Measurements from ENCODE around the gene SREK1IP1. TPM values are rescaled to one million over a fixed set of nuclear protein-coding genes. Genes with fewer than 3 reads are reported as not detected.
A peak's percentile ranks its signal among the peaks of the same experiment; 100 is the strongest.

Gene SREK1IP1
- 10 to 100 TPM; 17.1 to 32.8 (median 26.6) TPM for polyA plus RNA-seq (ENCODE audit: low read depth in 6 of 6)

DNA sequence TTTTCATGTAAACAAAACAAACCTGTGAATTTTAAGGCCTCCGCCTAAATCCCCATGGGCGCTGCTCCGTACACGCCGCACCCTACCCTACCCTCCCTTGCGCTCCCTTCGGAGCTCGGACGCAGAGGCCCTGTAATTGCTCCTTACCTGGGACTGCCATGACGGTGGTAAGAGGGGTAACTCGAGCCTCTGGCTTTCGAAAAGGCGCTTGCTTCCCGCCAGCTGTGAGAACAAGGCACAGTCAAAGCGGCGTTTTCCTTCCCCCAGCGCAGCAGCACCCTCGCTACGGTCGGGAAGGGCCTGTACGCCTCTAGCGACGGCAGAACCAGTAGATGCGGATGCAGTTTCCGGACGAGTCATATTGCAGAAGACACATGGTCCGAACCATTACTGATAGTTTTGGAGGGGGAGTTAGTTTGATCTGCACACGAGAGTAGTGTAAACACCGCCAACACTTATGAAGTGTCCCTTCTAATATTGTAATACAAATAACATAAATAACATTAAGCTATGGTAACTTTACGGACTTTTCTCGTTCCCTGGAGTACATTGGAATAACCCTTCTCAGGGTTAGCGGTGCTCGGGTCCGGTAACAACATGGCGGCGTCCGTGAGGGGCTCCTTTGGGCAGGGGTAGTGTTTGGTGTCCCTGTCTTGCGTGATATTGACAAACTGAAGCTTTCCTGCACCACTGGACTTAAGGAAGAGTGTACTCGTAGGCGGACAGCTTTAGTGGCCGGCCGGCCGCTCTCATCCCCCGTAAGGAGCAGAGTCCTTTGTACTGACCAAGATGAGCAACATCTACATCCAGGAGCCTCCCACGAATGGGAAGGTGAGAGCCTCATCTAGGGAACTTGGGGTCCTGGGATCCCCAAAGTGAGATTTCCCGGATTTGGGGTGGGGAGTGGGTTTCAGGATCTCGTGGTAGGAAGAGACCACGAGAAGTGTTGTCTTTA is at the start of gene SREK1IP1, which contains the start of gene CWC27:
SREK1IP1 (minus strand) TSS at position 334 of the 955 bp plus-strand sequence; CDS start at position 160, 174 bp downstream.
CWC27 (plus strand) TSS at position 573 of the 955 bp plus-strand sequence; CDS start at position 790, 217 bp downstream.
- no peaks in the 10 kb centered on the region for H3K9me3 Mint-ChIP-seq
- peak; percentile 92 to 94 for ATAC-seq (ENCODE audit: low read depth in 2 of 2)
- H3K36me3 Mint-ChIP-seq, result peaks cover 0 to 7% of the 10 kb centered on the region in 2 donors
- peak within 1 kb of the TSS; percentile 95 to 100 (median 99) for H3K4me3 Mint-ChIP-seq
- H3K27ac Mint-ChIP-seq, result peak within 1 kb of the TSS; percentile 97 to 99 (median 98)
- H3K27me3 Mint-ChIP-seq, result no peaks in the 10 kb centered on the region
- DNase-seq, result peak; percentile 78
- H3K4me1 Mint-ChIP-seq, result peaks cover 48 to 59% (median 58%) of the 10 kb centered on the region in 3 donors

DNA sequence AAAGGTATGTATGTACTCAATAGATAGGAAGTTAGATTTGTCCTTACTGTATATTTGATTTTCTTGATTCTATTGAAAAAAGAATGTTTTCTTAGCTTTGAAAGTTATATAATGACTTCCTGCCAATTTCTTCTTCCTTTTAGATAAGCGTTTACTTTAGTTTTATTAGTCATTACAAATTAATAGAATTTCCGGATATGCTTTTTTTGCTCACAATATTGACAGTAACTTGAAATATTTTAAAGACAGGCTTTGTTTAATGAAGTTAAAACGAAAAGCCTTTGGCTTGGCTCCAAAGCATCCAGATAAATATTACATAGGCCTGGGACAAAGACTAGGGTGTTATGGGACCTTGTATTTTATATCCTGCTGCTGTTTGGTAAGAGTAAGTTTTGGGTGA is 49.8 kb upstream of the SREK1IP1 start:
- DNase-seq (no peak), ATAC-seq (ENCODE audit: low read depth in 2 of 2) (no peak)
- H3K9me3 Mint-ChIP-seq, result no peaks in the 10 kb centered on the region
- peaks cover 11 to 18% (median 13%) of the 10 kb centered on the region in 3 donors for H3K4me1 Mint-ChIP-seq
- no peaks in the 10 kb centered on the region for H3K27me3 Mint-ChIP-seq
- H3K27ac Mint-ChIP-seq, result no peak overlapping the region
- H3K4me3 Mint-ChIP-seq, result no peak overlapping the region
- peaks cover 7 to 21% of the 10 kb centered on the region in 2 donors for H3K36me3 Mint-ChIP-seq

DNA sequence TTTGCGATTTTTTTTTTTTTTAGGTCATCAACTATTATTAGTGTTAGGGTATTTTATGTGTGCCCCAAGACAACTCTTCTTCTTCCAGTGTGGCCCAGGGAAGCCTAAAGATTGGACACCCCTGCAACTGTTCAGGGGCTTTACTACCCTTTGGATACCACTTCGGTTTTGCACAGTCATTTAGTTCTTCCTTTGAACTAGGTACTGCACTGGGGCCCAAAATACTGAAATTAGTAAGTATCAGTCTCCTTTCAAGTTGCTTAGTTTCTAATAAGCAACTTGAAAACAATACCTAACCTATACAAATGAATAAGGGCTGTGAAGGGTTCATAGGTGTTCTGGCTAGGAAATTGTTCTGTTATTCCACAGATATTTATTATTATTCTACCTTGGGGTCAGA is 45.6 kb upstream of the SREK1IP1 start:
- H3K27ac Mint-ChIP-seq, result no peak overlapping the region
- no peaks in the 10 kb centered on the region for H3K27me3 Mint-ChIP-seq
- H3K4me1 Mint-ChIP-seq, result no peaks in the 10 kb centered on the region
- DNase-seq (no peak), ATAC-seq (ENCODE audit: low read depth in 2 of 2) (no peak)
- H3K4me3 Mint-ChIP-seq, result no peak overlapping the region
- H3K9me3 Mint-ChIP-seq, result no peaks in the 10 kb centered on the region
- peaks cover 0 to 21% of the 10 kb centered on the region in 2 donors for H3K36me3 Mint-ChIP-seq

DNA sequence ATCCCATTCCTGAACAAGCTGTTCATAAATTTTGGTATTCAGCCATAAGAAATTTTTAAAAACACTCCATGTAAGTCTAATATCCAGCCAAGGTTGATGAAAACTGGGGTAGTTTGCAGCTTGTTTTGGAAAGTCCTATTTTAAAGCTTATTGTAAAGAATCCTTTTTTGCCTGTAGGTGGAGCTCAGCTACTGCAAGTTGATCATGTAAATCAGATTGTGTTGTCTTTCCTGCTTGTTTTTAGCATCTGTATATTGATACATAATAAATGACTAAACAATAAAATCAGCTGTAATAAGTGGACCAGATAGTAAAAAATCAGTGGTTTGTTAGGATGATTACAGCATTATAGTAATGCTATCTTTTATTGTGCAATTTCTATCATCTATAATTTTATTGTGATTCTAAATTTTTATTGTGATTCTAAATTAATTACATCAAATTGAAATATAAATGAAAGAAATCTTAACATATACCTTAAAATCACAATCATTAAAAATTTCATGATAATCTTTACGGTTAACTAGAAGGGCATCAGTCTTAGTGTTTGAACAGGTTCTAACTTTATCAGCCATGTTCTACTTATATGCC is 42.7 kb upstream of the SREK1IP1 start:
- peak; percentile 22 for DNase-seq
- H3K4me3 Mint-ChIP-seq, result no peak overlapping the region
- H3K4me1 Mint-ChIP-seq, result no peaks in the 10 kb centered on the region

DNA sequence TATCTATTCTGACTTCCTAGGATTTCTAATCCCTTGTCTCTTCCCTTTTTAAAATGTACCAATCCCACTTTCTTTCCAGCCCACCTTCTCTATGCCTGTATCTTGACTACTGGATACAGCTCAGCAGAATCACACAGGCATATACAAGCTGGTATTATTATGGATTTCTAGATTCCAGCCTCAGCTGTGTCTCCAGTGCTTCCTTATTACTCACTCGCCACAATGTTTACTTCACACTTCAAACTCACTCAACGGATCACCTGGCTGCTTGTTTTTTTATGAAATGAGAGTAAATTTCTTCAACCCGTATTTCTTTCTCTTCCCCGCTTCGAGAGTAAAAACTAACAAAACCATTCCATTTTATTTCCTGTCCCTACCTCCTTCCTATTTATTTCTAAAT is 39.0 kb upstream of the SREK1IP1 start:
- Mint-ChIP-seq H3K9me3 (no peaks in the 10 kb centered on the region), H3K4me1 (no peaks in the 10 kb centered on the region), H3K36me3 (peaks cover 9 to 11% of the 10 kb centered on the region in 2 donors), H3K27ac (no peak overlapping the region), H3K4me3 (no peak overlapping the region), H3K27me3 (no peaks in the 10 kb centered on the region)
- ATAC-seq (ENCODE audit: low read depth in 2 of 2) (no peak), DNase-seq (no peak)

More for the DNA sequence above, 42.7 kb upstream of the SREK1IP1 start:
- Mint-ChIP-seq H3K27ac (no peak overlapping the region), H3K9me3 (no peaks in the 10 kb centered on the region), H3K27me3 (no peaks in the 10 kb centered on the region), H3K36me3 (peaks cover 9 to 20% of the 10 kb centered on the region in 2 donors)
- ATAC-seq (ENCODE audit: low read depth in 2 of 2), result peak in 1 of 2 donors; percentile 51

DNA sequence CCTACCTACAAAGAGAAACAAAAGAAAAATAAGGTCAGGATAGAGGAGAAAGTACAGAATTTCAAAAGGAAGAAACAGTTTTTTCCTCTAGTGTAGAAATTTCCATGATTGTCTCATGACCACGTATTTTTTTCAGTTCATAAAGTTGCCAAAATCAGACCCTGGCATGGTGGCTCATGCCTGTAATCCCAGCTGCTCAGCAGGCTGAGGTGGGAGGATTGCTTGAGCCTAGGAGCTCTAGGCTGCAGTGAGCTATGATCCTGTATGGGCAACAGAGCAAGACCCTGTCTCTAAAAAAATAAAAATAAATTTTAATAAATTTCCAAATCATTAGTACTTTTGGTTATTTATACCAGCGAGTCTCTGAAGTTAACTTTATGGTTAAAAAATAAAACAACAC is 38.0 kb upstream of the SREK1IP1 start:
- H3K9me3 Mint-ChIP-seq, result no peaks in the 10 kb centered on the region
- ATAC-seq (ENCODE audit: low read depth in 2 of 2) (no peak), DNase-seq (no peak)
- H3K4me1 Mint-ChIP-seq, result no peaks in the 10 kb centered on the region
- peaks cover 9 to 11% of the 10 kb centered on the region in 2 donors for H3K36me3 Mint-ChIP-seq
- no peaks in the 10 kb centered on the region for H3K27me3 Mint-ChIP-seq
- H3K4me3 Mint-ChIP-seq, result no peak overlapping the region
- H3K27ac Mint-ChIP-seq, result no peak overlapping the region

DNA sequence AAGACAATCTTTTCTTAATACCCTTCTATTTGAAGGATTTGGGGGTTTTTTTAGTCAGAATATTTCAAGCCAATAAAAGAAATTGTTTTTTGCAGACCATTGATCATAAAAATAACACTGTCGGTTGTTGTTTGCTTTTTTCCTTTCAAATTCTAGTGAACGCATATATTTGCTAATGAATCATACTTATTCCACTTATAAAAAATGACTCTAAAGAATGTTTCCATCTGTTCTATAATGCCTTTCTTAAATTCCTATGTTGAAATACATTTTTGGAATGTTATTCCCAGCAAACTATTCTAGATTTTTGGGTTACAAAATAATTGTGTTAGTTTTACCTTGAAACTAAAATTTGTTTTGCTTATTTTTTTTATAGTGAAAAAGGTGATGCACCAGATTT is 32.4 kb upstream of the SREK1IP1 start:
- Mint-ChIP-seq H3K9me3 (no peaks in the 10 kb centered on the region), H3K4me1 (no peaks in the 10 kb centered on the region), H3K36me3 (no peaks in the 10 kb centered on the region), H3K27ac (no peak overlapping the region), H3K27me3 (no peaks in the 10 kb centered on the region), H3K4me3 (no peak overlapping the region)
- no peak for DNase-seq
- ATAC-seq (ENCODE audit: low read depth in 2 of 2), result no peak

DNA sequence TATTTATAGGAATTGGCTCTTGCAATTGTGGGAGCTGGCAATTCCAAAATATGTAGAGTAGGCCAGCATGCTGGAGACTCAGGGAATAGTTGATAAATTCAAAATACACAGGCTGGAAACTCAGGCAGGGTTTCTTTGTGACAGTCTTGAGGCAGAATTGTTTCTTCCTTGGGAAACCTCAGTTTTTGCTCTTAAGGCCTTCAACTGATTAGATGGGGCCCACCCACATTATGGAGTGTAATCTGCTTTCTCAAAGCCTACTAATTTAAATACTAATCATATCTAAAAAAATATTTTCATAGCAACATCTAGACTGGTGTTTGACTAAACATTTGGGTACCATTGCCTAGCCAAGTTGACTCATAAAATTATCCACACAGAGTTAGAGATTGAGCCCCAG is 27.8 kb upstream of the SREK1IP1 start:
- ATAC-seq (ENCODE audit: low read depth in 2 of 2) (no peak), DNase-seq (no peak)
- no peak overlapping the region for H3K27ac Mint-ChIP-seq
- H3K9me3 Mint-ChIP-seq, result no peaks in the 10 kb centered on the region
- no peak overlapping the region for H3K4me3 Mint-ChIP-seq
- no peaks in the 10 kb centered on the region for H3K4me1 Mint-ChIP-seq
- no peaks in the 10 kb centered on the region for H3K27me3 Mint-ChIP-seq
- H3K36me3 Mint-ChIP-seq, result peaks cover 0 to 9% of the 10 kb centered on the region in 2 donors

DNA sequence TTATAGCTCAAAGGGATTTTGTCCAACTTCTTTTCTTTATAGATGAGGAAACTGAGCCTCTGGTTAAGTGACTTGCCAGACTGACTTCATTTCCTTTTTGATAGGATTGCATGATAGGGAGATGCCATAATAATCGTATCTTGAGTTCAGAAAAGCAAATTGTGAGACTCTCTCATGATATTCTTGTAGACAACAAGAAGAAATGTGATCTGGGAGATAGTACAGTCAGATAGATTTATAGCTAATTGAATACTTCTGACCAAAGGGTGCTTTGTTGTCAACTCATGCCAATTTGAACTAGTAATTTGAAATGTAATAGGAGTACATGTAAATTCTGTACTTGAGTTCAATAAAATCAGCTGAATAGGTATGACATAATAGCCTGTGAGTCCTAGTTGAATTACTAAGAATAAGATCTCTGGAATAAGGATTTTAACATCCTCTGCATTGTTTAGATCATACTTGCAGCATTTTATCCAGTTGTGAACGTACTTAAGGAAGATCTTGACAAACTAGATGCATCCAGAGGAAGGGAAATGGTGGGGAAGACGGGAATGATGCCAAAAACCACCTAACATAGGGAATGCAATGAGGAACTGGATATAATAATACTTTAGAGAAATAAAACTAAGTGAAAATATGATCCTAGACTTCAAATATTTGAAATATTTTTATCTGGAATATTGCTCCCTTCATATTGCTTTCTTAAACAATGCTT is 25.7 kb upstream of the SREK1IP1 start:
- H3K9me3 Mint-ChIP-seq, result no peaks in the 10 kb centered on the region
- H3K36me3 Mint-ChIP-seq, result peaks cover 8 to 9% of the 10 kb centered on the region in 2 donors
- H3K4me3 Mint-ChIP-seq, result no peak overlapping the region
- DNase-seq, result no peak
- ATAC-seq (ENCODE audit: low read depth in 2 of 2), result no peak
- no peaks in the 10 kb centered on the region for H3K4me1 Mint-ChIP-seq
- H3K27me3 Mint-ChIP-seq, result no peaks in the 10 kb centered on the region
- no peak overlapping the region for H3K27ac Mint-ChIP-seq

DNA sequence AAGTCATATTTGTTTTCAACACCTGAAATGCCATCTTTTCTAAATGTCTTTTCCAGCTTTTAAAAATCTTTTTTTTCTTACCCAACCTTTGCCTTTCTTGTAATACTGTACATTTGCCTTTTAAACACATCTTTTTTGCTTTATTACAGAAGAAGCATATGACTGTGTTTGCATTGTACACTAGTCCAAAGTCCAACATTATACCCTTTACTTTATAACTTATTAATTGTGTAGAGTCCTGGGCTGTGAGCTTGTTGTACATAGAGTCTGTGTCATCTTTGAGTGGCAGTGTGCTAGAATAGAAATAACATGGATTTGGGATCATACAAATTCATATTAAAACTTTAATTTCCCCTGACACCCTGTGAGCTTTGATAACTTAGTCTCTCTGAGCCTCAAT is 24.0 kb upstream of the SREK1IP1 start:
- Mint-ChIP-seq H3K4me3 (no peak overlapping the region), H3K36me3 (peaks cover 8 to 9% of the 10 kb centered on the region in 2 donors), H3K27ac (no peak overlapping the region)

DNA sequence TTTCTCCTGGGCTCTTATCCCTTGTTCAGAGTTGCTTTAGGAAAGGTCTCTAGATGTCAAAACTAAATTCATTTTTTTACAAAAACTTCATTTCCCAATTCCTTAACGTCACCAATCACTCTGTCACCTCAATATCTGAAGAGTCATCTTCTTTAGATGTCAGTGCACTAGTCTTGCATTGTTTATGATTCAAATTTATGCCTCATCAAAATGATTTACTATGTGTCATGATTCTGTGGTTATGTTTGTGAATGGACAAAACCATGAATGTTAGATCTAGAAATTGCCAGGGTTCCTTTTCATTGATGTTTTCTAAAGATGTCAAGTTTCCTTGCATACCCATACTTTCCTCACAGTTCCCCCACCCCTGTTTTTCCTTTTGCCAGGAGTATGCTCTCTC is 21.7 kb upstream of the SREK1IP1 start:
- no peak for ATAC-seq (ENCODE audit: low read depth in 2 of 2)
- H3K4me3 Mint-ChIP-seq, result no peak overlapping the region
- H3K4me1 Mint-ChIP-seq, result no peaks in the 10 kb centered on the region
- no peak overlapping the region for H3K27ac Mint-ChIP-seq
- H3K36me3 Mint-ChIP-seq, result peaks cover 16 to 17% of the 10 kb centered on the region in 2 donors
- no peaks in the 10 kb centered on the region for H3K9me3 Mint-ChIP-seq
- no peaks in the 10 kb centered on the region for H3K27me3 Mint-ChIP-seq
- no peak for DNase-seq

More for the DNA sequence above, 24.0 kb upstream of the SREK1IP1 start:
- ATAC-seq (ENCODE audit: low read depth in 2 of 2) (no peak), DNase-seq (no peak)
- Mint-ChIP-seq H3K27me3 (no peaks in the 10 kb centered on the region), H3K4me1 (no peaks in the 10 kb centered on the region), H3K9me3 (no peaks in the 10 kb centered on the region)

DNA sequence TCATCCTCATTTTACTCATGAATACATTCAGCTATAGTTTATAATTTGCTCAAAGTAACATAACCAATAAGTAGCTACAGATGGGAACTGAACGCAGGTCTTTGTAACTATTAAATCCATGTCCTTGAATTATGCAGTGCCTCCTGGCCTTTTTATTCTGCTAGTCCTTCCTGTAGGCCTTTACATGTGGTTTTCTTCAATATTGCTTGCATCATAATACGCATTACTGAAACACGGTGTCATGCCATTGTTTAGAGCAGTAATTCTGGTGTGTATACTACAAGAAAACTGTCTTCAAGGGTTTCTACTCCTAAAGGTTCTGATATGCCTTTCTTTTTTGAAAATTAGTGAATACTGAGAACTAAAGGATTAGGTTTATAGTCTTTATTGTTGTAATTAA is 21.0 kb upstream of the SREK1IP1 start:
- no peak for ATAC-seq (ENCODE audit: low read depth in 2 of 2)
- DNase-seq, result no peak
- Mint-ChIP-seq H3K4me3 (no peak overlapping the region), H3K27me3 (no peaks in the 10 kb centered on the region), H3K9me3 (no peaks in the 10 kb centered on the region), H3K4me1 (no peaks in the 10 kb centered on the region), H3K27ac (no peak overlapping the region), H3K36me3 (peaks cover 16 to 17% of the 10 kb centered on the region in 2 donors)

DNA sequence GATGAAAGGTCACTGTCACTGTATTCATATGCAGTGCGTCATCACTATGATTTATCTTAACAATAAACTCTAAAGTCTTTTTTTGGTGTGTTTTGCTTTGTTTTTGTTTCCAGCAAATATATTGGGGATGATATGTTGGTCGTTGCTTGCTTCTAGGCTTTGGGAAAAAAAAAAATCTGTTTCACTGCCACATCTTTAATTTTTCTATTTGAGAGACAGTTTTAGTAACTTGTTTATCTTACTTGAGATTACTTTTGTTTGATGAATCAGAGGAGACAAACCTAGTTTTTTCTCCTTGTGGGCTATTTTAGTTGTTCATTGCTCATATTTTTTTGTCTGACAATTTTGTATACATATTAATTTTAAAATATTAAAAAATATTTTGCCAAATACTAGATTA is 19.7 kb upstream of the SREK1IP1 start:
- Mint-ChIP-seq H3K36me3 (peaks cover 15 to 16% of the 10 kb centered on the region in 2 donors), H3K27me3 (no peaks in the 10 kb centered on the region), H3K4me3 (no peak overlapping the region), H3K4me1 (no peaks in the 10 kb centered on the region), H3K27ac (no peak overlapping the region), H3K9me3 (no peaks in the 10 kb centered on the region)
- ATAC-seq (ENCODE audit: low read depth in 2 of 2), result no peak
- DNase-seq, result no peak

All from naive B cell (primary cell).